ENCODE measurements around the gene TIMM21.
A peak's percentile ranks its signal among the peaks of the same experiment; 100 is the strongest.

The TIMM21 gene

GRCh38 chr18:74124642-74125041 is 23.7 kb upstream of the TIMM21 start:
- TF ChIP-seq POLR2AphosphoS5 (IDR thresholded peaks at IDR 0.05; ENCODE audit: low read depth, low read length) (no peak), PAX5 (IDR thresholded peaks at IDR 0.05; ENCODE audit: insufficient read depth, low read length, severe bottlenecking) (no peak), POLR2A (IDR thresholded peaks at IDR 0.05; ENCODE audit: low read depth, low read length) (no peak), SPI1 (IDR thresholded peaks at IDR 0.05; ENCODE audit: low read depth, low read length) (no peak), POU2F2 (IDR thresholded peaks at IDR 0.05; ENCODE audit: low read depth, low read length) (no peak), TAF1 (IDR thresholded peaks at IDR 0.05; ENCODE audit: low read depth, low read length) (no peak)
- no peak for FAIRE-seq
- no peak for DNase-seq (ENCODE audit: insufficient read length, low spot score)

GRCh38 chr18:74126684-74127655 is 21.4 kb upstream of the TIMM21 start:
- no peak for TF ChIP-seq SPI1 (IDR thresholded peaks at IDR 0.05; ENCODE audit: low read depth, low read length)
- FAIRE-seq (no peak), DNase-seq (ENCODE audit: insufficient read length, low spot score) (no peak)

GRCh38 chr18:74128159-74128558 is 20.2 kb upstream of the TIMM21 start:
- TF ChIP-seq SPI1 (IDR thresholded peaks at IDR 0.05; ENCODE audit: low read depth, low read length) = no peak
- TF ChIP-seq POLR2AphosphoS5 (IDR thresholded peaks at IDR 0.05; ENCODE audit: low read depth, low read length) = no peak
- TF ChIP-seq POLR2A (IDR thresholded peaks at IDR 0.05; ENCODE audit: low read depth, low read length) = no peak
- TF ChIP-seq PAX5 (IDR thresholded peaks at IDR 0.05; ENCODE audit: insufficient read depth, low read length, severe bottlenecking) = no peak
- no peak for TF ChIP-seq TAF1 (IDR thresholded peaks at IDR 0.05; ENCODE audit: low read depth, low read length)
- no peak for TF ChIP-seq POU2F2 (IDR thresholded peaks at IDR 0.05; ENCODE audit: low read depth, low read length)
- no peak for FAIRE-seq
- no peak for DNase-seq (ENCODE audit: insufficient read length, low spot score)

- FAIRE-seq = no peak
- no peak for DNase-seq (ENCODE audit: insufficient read length, low spot score)
- TF ChIP-seq POLR2AphosphoS5 (IDR thresholded peaks at IDR 0.05; ENCODE audit: low read depth, low read length) (no peak), POLR2A (IDR thresholded peaks at IDR 0.05; ENCODE audit: low read depth, low read length) (no peak), POU2F2 (IDR thresholded peaks at IDR 0.05; ENCODE audit: low read depth, low read length) (no peak), SPI1 (IDR thresholded peaks at IDR 0.05; ENCODE audit: low read depth, low read length) (no peak), PAX5 (IDR thresholded peaks at IDR 0.05; ENCODE audit: insufficient read depth, low read length, severe bottlenecking) (no peak), TAF1 (IDR thresholded peaks at IDR 0.05; ENCODE audit: low read depth, low read length) (no peak)
Measured at GRCh38 chr18:74131124-74131523, 17.2 kb upstream of the TIMM21 start.

GRCh38 chr18:74132201-74132600 is 16.1 kb upstream of the TIMM21 start:
- FAIRE-seq (no peak), DNase-seq (ENCODE audit: insufficient read length, low spot score) (no peak)
- TF ChIP-seq POU2F2 (IDR thresholded peaks at IDR 0.05; ENCODE audit: low read depth, low read length) = no peak
- no peak for TF ChIP-seq SPI1 (IDR thresholded peaks at IDR 0.05; ENCODE audit: low read depth, low read length)
- no peak for TF ChIP-seq PAX5 (IDR thresholded peaks at IDR 0.05; ENCODE audit: insufficient read depth, low read length, severe bottlenecking)

GRCh38 chr18:74137920-74138538 is 10.3 kb upstream of the TIMM21 start:
- FAIRE-seq (no peak), DNase-seq (ENCODE audit: insufficient read length, low spot score) (no peak)
- TF ChIP-seq POLR2AphosphoS5 (IDR thresholded peaks at IDR 0.05; ENCODE audit: low read depth, low read length) = no peak
- TF ChIP-seq POLR2A (IDR thresholded peaks at IDR 0.05; ENCODE audit: low read depth, low read length) = no peak
- TF ChIP-seq SPI1 (IDR thresholded peaks at IDR 0.05; ENCODE audit: low read depth, low read length) = no peak
- TF ChIP-seq PAX5 (IDR thresholded peaks at IDR 0.05; ENCODE audit: insufficient read depth, low read length, severe bottlenecking) = no peak
- no peak for TF ChIP-seq TAF1 (IDR thresholded peaks at IDR 0.05; ENCODE audit: low read depth, low read length)
- no peak for TF ChIP-seq POU2F2 (IDR thresholded peaks at IDR 0.05; ENCODE audit: low read depth, low read length)

- FAIRE-seq (no peak), DNase-seq (ENCODE audit: insufficient read length, low spot score) (no peak)
- TF ChIP-seq SPI1 (IDR thresholded peaks at IDR 0.05; ENCODE audit: low read depth, low read length) (no peak), PAX5 (IDR thresholded peaks at IDR 0.05; ENCODE audit: insufficient read depth, low read length, severe bottlenecking) (no peak), POLR2A (IDR thresholded peaks at IDR 0.05; ENCODE audit: low read depth, low read length) (no peak), TAF1 (IDR thresholded peaks at IDR 0.05; ENCODE audit: low read depth, low read length) (no peak), POLR2AphosphoS5 (IDR thresholded peaks at IDR 0.05; ENCODE audit: low read depth, low read length) (no peak), POU2F2 (IDR thresholded peaks at IDR 0.05; ENCODE audit: low read depth, low read length) (no peak)
Measured at GRCh38 chr18:74139411-74139810, 8.9 kb upstream of the TIMM21 start.

- DNase-seq (ENCODE audit: insufficient read length, low spot score) (no peak), FAIRE-seq (no peak)
Measured at GRCh38 chr18:74139888-74140287, 8.4 kb upstream of the TIMM21 start.

GRCh38 chr18:74140582-74140981 is 7.7 kb upstream of the TIMM21 start:
- FAIRE-seq (peak; percentile 28), DNase-seq (ENCODE audit: insufficient read length, low spot score) (no peak)
- TF ChIP-seq POU2F2 (IDR thresholded peaks at IDR 0.05; ENCODE audit: low read depth, low read length) = no peak

More at GRCh38 chr18:74139888-74140287, 8.4 kb upstream of the TIMM21 start:
- TF ChIP-seq TAF1 (IDR thresholded peaks at IDR 0.05; ENCODE audit: low read depth, low read length) = no peak
- no peak for TF ChIP-seq POLR2A (IDR thresholded peaks at IDR 0.05; ENCODE audit: low read depth, low read length)
- no peak for TF ChIP-seq PAX5 (IDR thresholded peaks at IDR 0.05; ENCODE audit: insufficient read depth, low read length, severe bottlenecking)
- TF ChIP-seq SPI1 (IDR thresholded peaks at IDR 0.05; ENCODE audit: low read depth, low read length) = no peak

GRCh38 chr18:74141667-74142066 is 6.7 kb upstream of the TIMM21 start:
- TF ChIP-seq PAX5 (IDR thresholded peaks at IDR 0.05; ENCODE audit: insufficient read depth, low read length, severe bottlenecking) (no peak), POLR2A (IDR thresholded peaks at IDR 0.05; ENCODE audit: low read depth, low read length) (no peak), POU2F2 (IDR thresholded peaks at IDR 0.05; ENCODE audit: low read depth, low read length) (no peak), TAF1 (IDR thresholded peaks at IDR 0.05; ENCODE audit: low read depth, low read length) (no peak), SPI1 (IDR thresholded peaks at IDR 0.05; ENCODE audit: low read depth, low read length) (no peak), POLR2AphosphoS5 (IDR thresholded peaks at IDR 0.05; ENCODE audit: low read depth, low read length) (no peak)
- FAIRE-seq = no peak
- DNase-seq (ENCODE audit: insufficient read length, low spot score) = no peak

All from GM12891 (cell line).